ENCODE measurements around the gene SLC17A9.

Gene SLC17A9

DNA sequence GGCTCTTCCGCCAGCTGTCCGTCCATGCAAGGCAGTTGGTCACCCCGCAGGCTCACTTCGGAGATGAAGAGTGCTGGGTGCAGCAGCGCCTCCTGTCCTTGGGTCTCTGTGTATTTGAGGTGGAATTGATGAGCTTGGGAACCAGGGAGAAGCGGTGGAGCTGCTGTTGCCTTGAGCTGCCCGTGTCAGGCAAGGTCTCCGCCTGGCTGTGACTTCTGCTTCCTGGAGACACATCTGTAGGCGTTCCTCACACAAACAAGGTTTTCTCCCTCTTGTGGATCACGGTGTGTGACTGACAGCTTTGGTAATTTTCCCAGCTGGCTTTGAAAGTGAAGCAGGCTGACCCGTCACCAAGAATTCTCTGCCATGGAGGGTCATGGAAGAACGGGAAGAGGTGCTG lies 2.5 kb upstream of the SLC17A9 start:
- Histone ChIP-seq H3K9me3 (ENCODE audit: control insufficient read depth, low read length) (no peaks in the 10 kb centered on the region), H3K4me1 (ENCODE audit: control insufficient read depth, insufficient read depth, low read length) (peaks cover 13% of the 10 kb centered on the region), H3K27ac (ENCODE audit: insufficient read depth, low read depth, low read length, poor library complexity, severe bottlenecking) (no peak overlapping the region), H3K4me3 (ENCODE audit: insufficient read depth, low read depth, low read length) (no peak overlapping the region), H3K27me3 (ENCODE audit: control insufficient read depth, insufficient read depth, low read length, poor library complexity, severe bottlenecking) (peaks cover 4% of the 10 kb centered on the region), H3K36me3 (ENCODE audit: control insufficient read depth, insufficient read depth, low read length) (peaks cover 32% of the 10 kb centered on the region)
- WGBS, 2 experiments = 91 to 93% methylated on average over 12 of the region's 12 CpGs

DNA sequence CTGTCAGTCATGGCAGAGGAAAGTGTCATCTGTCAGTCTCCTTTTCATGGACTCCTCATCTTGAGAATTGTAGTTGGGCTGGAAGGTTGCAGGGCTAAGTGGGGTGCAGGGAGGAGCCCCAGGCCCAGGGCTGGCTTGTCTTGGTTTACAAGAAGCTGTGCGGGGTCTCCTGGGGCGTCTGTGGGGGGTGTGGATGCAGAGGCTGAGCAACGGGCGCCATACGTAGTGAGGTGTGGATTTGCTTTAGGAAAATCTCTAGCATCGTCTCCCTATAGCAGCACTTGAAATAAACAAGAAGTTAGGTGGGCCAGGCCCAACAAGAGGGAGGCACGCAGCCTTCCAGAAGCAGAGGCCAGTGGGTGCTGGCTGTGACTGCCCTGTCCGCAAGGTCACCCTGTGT lies 1.8 kb upstream of the SLC17A9 start:
- H3K9me3 ChIP-seq (ENCODE audit: control insufficient read depth, low read length) = no peaks in the 10 kb centered on the region
- peaks cover 13% of the 10 kb centered on the region for H3K4me1 ChIP-seq (ENCODE audit: control insufficient read depth, insufficient read depth, low read length)
- H3K27ac ChIP-seq (ENCODE audit: insufficient read depth, low read depth, low read length, poor library complexity, severe bottlenecking) = no peak overlapping the region
- H3K4me3 ChIP-seq (ENCODE audit: insufficient read depth, low read depth, low read length) = no peak overlapping the region
- WGBS, 2 experiments = 94 to 96% methylated on average over 8 of the region's 8 CpGs
- H3K27me3 ChIP-seq (ENCODE audit: control insufficient read depth, insufficient read depth, low read length, poor library complexity, severe bottlenecking) = peaks cover 4% of the 10 kb centered on the region
- H3K36me3 ChIP-seq (ENCODE audit: control insufficient read depth, insufficient read depth, low read length) = peaks cover 24% of the 10 kb centered on the region

DNA sequence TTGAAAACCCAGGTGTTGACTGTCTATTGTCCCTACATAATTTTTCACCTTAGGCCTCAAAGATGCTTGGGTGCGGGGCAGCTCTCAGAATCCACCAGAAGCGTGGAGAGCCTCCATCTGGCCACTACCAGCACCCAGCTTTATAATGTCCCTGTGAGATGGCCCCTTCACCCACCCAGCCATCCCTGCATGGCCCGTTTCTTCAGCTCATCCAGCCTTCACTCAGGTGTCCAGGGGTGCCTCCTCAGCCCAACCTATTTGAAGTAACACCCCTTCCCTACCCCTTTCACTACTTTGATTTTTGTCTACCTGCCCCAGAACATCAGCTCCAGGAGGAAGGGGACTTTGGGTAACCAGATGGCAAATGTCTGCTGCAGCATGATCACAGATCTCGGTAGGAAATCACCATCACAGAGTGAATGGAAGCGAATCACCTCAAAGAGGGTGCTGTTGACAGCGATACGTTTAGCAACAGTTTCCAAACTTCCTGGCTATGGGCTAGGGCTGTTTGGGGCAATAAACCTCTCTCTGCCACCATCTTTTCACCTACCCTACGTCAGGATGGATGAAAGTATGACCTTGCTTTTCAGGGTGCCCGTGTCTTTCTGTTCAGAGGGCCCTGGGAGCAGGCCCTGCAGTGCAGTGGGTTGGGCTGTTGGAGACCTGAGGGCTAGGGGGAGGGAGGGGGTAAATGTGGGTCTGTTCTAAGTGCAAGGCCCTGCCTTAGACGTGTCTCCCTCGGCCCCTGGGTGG lies 1.2 kb upstream of the SLC17A9 start:
- Histone ChIP-seq H3K27me3 (ENCODE audit: control insufficient read depth, insufficient read depth, low read length, poor library complexity, severe bottlenecking) (peaks cover 4% of the 10 kb centered on the region), H3K4me1 (ENCODE audit: control insufficient read depth, insufficient read depth, low read length) (peaks cover 13% of the 10 kb centered on the region), H3K9me3 (ENCODE audit: control insufficient read depth, low read length) (no peaks in the 10 kb centered on the region), H3K36me3 (ENCODE audit: control insufficient read depth, insufficient read depth, low read length) (peaks cover 18% of the 10 kb centered on the region), H3K4me3 (ENCODE audit: insufficient read depth, low read depth, low read length) (no peak overlapping the region), H3K27ac (ENCODE audit: insufficient read depth, low read depth, low read length, poor library complexity, severe bottlenecking) (no peak overlapping the region)
- WGBS, 2 experiments = 94% methylated on average over 11 of the region's 11 CpGs

DNA sequence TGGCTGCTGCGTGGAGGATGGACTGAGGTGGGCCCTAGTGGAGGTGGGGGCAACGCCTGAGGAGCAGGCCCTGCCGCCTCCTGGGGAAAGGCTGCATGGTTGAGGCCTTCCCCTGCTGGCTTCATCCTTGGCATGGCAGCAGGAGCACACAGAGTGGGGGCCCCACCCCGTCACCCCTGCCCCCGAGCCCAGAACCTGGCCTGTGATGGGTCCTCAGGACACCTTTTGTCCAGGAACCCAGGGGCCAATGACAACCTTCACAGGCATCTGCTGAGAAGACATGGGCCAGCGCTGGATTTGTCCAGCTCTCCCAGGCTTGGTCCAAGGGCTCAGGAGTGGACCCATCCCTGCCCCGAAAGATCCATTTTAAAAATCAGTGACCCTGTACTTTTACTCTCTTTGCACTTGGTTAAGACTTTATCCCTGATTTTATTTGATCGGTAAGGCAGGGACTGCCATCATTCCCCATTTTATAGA lies 575 bp upstream of the SLC17A9 start:
- Histone ChIP-seq H3K9me3 (ENCODE audit: control insufficient read depth, low read length) (no peaks in the 10 kb centered on the region), H3K4me3 (ENCODE audit: insufficient read depth, low read depth, low read length) (peak overlapping the region; percentile 16), H3K4me1 (ENCODE audit: control insufficient read depth, insufficient read depth, low read length) (peaks cover 13% of the 10 kb centered on the region), H3K27ac (ENCODE audit: insufficient read depth, low read depth, low read length, poor library complexity, severe bottlenecking) (no peak overlapping the region), H3K36me3 (ENCODE audit: control insufficient read depth, insufficient read depth, low read length) (peaks cover 12% of the 10 kb centered on the region), H3K27me3 (ENCODE audit: control insufficient read depth, insufficient read depth, low read length, poor library complexity, severe bottlenecking) (peaks cover 4% of the 10 kb centered on the region)
- 90 to 91% methylated on average over 8 of the region's 8 CpGs for WGBS, 2 experiments

DNA sequence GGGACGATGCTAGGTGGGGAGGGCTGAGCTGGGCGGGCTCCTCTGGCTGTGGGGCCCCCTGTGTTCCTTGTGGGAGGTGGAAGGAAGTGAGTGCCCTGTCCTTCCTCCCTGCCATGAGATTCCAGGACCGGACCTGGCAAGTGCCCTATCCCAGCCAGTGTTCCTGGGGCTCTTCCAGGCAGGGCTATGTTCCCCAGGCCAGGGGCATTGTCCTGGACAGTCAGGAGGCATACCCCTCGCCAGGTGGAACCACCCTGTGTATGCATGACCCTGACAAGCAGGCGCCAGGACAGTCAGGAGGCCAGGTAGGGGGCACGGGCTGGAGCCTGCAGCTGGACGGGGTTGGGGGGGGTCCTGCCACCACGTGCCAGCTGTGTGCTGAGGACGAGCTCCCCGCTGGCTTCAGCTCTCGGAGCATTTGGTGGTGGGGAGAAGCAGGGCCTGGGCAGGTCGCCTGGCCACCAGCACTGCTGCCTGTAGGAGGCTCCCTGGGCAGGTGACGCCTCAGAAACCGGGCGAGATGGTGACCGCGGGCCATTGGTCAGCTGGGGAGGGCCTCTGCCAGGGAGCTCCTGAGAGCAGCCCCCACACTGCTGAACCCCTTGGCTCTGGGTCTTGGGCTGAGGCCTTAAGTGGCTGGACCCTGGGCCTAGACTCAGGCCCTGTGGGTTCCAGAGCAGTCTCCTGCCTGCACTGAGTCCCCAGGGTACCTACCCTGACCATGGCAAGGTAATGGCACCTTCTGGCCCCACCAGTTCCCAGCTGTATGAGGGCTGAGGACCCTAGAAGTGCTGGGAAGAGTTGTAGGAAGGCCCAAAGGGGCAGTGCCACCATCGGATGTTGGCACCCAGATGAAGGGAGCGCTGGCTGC lies 694 bp downstream of the SLC17A9 start:
- no peak overlapping the region for H3K4me3 ChIP-seq (ENCODE audit: insufficient read depth, low read depth, low read length)
- peaks cover 4% of the 10 kb centered on the region for H3K27me3 ChIP-seq (ENCODE audit: control insufficient read depth, insufficient read depth, low read length, poor library complexity, severe bottlenecking)
- peaks cover 13% of the 10 kb centered on the region for H3K4me1 ChIP-seq (ENCODE audit: control insufficient read depth, insufficient read depth, low read length)
- no peak overlapping the region for H3K27ac ChIP-seq (ENCODE audit: insufficient read depth, low read depth, low read length, poor library complexity, severe bottlenecking)
- peaks cover 6% of the 10 kb centered on the region for H3K36me3 ChIP-seq (ENCODE audit: control insufficient read depth, insufficient read depth, low read length)
- whole genome bisulfite sequencing, 2 experiments = 72% methylated on average over 19 of the region's 19 CpGs
- no peaks in the 10 kb centered on the region for H3K9me3 ChIP-seq (ENCODE audit: control insufficient read depth, low read length)

DNA sequence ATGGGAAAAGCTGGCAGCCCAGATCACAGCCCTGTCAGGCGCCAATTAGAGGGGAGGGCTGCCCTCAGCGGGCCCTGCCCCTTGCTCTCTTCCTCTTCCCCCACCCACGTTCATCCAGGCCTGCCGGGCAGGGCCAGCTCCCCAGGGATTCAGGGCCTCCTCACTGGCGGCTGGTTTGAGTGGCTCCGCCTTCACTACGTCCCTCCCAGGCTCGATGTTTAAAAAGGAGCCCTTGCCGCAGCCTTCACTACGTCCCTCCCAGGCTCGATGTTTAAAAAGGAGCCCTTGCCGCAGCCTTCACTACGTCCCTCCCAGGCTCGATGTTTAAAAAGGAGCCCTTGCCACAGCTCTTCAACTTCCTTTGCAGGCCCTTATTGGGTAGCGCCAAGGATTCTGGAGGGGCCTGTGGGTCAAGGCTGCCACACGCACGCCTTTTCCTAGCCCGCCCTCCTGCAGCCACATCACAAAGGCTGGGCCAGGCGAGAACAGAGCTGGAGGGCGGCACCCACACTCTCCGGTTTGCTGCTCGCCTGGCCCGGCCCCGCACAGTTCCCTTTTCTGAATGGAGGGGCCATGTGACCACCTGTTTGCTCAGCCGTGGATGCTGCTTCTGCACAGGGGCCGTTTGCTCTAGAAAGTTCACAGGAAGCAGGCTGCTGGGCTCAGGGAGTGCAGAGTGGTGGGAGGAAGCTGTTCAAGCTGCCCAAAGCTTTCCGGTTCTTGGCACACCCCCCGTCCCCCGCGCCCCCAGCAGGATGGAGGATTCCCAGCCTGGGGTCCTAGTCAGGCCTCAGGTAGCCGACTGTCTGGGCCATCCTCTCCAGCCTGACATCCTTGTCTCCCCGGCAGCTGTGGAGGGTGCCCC lies 1.6 kb downstream of the SLC17A9 start:
- WGBS, 2 experiments = 11 to 12% methylated on average over 32 of the region's 32 CpGs
- peak overlapping the region; percentile 1 for H3K4me3 ChIP-seq (ENCODE audit: insufficient read depth, low read depth, low read length)

DNA sequence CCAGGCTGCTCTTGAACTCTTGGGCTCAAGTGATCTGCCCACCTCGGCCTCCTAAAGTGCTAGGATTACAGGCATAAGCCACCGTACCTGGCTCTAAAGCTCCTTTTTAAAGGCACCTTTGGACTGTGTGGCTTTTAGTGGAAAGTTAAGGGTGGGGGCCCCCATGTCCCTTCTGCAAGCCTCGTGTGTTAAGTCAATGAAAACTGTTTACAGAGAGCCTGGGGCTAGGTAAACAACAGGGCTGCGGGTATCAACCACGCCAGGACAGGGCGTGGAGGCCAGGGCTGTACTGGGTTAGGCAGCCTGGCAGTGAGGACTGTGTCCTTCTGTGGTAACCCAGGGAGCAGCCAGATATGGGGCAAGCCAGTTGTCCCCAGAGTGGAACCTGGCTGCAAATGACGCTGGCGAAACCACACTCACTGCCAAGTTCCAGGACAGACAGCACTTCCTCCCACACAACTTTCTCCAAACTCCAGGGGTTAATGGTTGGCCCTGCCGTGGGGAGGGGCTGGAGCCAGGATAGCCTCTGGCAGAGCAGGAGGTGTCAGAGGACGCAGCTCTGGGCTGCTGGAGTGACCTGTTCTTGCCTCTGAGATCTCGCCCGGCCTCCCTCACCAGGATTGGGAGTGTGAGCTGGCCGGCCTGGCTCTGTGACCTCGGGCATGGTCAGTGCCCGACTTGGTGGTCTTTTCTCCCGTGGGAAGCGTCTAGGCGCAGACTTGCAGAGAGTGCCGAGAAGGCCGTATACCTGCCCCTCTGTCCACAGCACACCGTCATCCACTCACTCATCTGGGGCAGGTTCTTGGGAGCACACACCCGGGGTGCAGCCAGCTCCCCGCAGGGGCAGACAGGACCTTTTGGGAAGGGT lies 3.2 kb downstream of the SLC17A9 start:
- H3K9me3 ChIP-seq (ENCODE audit: control insufficient read depth, low read length) = no peaks in the 10 kb centered on the region
- 84 to 88% methylated on average over 23 of the region's 23 CpGs for WGBS, 2 experiments
- no peak overlapping the region for H3K27ac ChIP-seq (ENCODE audit: insufficient read depth, low read depth, low read length, poor library complexity, severe bottlenecking)
- H3K4me1 ChIP-seq (ENCODE audit: control insufficient read depth, insufficient read depth, low read length) = peaks cover 13% of the 10 kb centered on the region
- no peak overlapping the region for H3K4me3 ChIP-seq (ENCODE audit: insufficient read depth, low read depth, low read length)
- H3K36me3 ChIP-seq (ENCODE audit: control insufficient read depth, insufficient read depth, low read length) = no peaks in the 10 kb centered on the region
- H3K27me3 ChIP-seq (ENCODE audit: control insufficient read depth, insufficient read depth, low read length, poor library complexity, severe bottlenecking) = peaks cover 4% of the 10 kb centered on the region

More for the DNA sequence above, 1.6 kb downstream of the SLC17A9 start:
- Histone ChIP-seq H3K36me3 (ENCODE audit: control insufficient read depth, insufficient read depth, low read length) (peaks cover 1% of the 10 kb centered on the region), H3K4me1 (ENCODE audit: control insufficient read depth, insufficient read depth, low read length) (peaks cover 13% of the 10 kb centered on the region), H3K9me3 (ENCODE audit: control insufficient read depth, low read length) (no peaks in the 10 kb centered on the region), H3K27ac (ENCODE audit: insufficient read depth, low read depth, low read length, poor library complexity, severe bottlenecking) (no peak overlapping the region), H3K27me3 (ENCODE audit: control insufficient read depth, insufficient read depth, low read length, poor library complexity, severe bottlenecking) (peaks cover 4% of the 10 kb centered on the region)

DNA sequence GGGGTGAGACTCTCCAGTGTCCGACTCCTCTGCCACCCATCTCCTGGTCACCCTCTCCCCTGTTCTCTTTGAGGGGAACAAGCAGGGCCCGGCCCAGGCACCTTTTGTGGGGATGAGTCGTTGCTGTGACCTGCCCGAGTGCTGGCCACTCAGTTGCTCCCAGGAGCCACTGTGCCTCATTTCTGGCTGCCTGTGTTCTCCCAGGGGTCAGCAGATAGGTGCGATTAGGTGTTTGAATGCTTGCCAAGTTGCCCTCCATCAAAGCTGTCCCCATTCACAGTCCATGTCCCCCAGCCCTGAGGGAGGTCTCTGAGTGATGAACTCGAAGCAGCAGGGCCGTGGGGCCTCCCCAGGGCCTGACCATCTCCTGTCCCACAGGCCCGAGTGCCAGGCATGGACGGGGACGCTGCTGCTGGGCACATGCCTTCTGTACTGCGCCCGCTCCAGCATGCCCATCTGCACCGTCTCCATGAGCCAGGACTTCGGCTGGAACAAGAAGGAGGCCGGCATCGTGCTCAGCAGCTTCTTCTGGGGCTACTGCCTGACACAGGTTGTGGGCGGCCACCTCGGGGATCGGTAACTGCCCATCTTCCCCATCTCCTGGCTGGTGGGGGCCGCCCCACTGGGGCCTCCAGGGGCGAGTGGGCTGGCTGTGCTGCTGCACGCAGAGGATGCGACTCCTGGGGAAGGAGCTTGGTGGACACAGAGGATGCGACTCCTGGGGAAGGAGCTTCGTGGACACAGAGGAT lies 4.1 kb downstream of the SLC17A9 start:
- H3K27ac ChIP-seq (ENCODE audit: insufficient read depth, low read depth, low read length, poor library complexity, severe bottlenecking) = no peak overlapping the region
- peaks cover 4% of the 10 kb centered on the region for H3K27me3 ChIP-seq (ENCODE audit: control insufficient read depth, insufficient read depth, low read length, poor library complexity, severe bottlenecking)
- no peaks in the 10 kb centered on the region for H3K9me3 ChIP-seq (ENCODE audit: control insufficient read depth, low read length)
- peaks cover 13% of the 10 kb centered on the region for H3K4me1 ChIP-seq (ENCODE audit: control insufficient read depth, insufficient read depth, low read length)
- no peaks in the 10 kb centered on the region for H3K36me3 ChIP-seq (ENCODE audit: control insufficient read depth, insufficient read depth, low read length)
- H3K4me3 ChIP-seq (ENCODE audit: insufficient read depth, low read depth, low read length) = no peak overlapping the region
- WGBS, 2 experiments = 93 to 95% methylated on average over 25 of the region's 25 CpGs

Measured in ectodermal cell (in vitro differentiated cells).